ENCODE results near the gene MFSD11.

- TF ChIP-seq EZH2 (IDR thresholded peaks at IDR 0.05; ENCODE audit: low read length, unreplicated experiment) = no peak
- no peak for TF ChIP-seq CTCF (conservative IDR thresholded peaks at IDR 0.05; ENCODE audit: low read depth, low read length)
- no peak for TF ChIP-seq EZH2phosphoT487 (IDR thresholded peaks at IDR 0.05; ENCODE audit: borderline replicate concordance, low read length)
Measured at GRCh38 chr17:76709077-76709950, 28.6 kb upstream of the MFSD11 start.
